Retina (tissue), 1 donor: ENCODE measurements around the gene GPR35.

Experiments used
- DNase-seq: peaks from one replicate; pipeline ENCODE4 v3.0.0-alpha.2; 2016

Gene GPR35

GRCh38 chr2:240626531-240627300 is 1.4 kb downstream of the GPR35 start:
- no peak for DNase-seq

- DNase-seq = no peak
Observed at GRCh38 chr2:240627736-240628506, 2.6 kb downstream of the GPR35 start.

- DNase-seq = no peak
Observed at GRCh38 chr2:240628507-240628807, 3.2 kb downstream of the GPR35 start.

GRCh38 chr2:240628808-240629618 is 3.7 kb downstream of the GPR35 start:
- DNase-seq = no peak

GRCh38 chr2:240629619-240629967 is 4.3 kb downstream of the GPR35 start:
- DNase-seq = no peak

GRCh38 chr2:240629968-240630770 is 4.9 kb downstream of the GPR35 start:
- DNase-seq = no peak

- no peak for DNase-seq
Observed at GRCh38 chr2:240630771-240631547, 5.7 kb downstream of the GPR35 start.

- no peak for DNase-seq
Observed at GRCh38 chr2:240631548-240632305, 6.4 kb downstream of the GPR35 start.

- no peak for DNase-seq
Observed at GRCh38 chr2:240632306-240632721, 7.0 kb downstream of the GPR35 start.

- DNase-seq = no peak
Observed at GRCh38 chr2:240635121-240635997, 10.1 kb downstream of the GPR35 start.

- no peak for DNase-seq
Observed at GRCh38 chr2:240635998-240636547, 10.8 kb downstream of the GPR35 start.

GRCh38 chr2:240636563-240637115 is 11.4 kb downstream of the GPR35 start:
- no peak for DNase-seq

GRCh38 chr2:240637116-240637900 is 12.0 kb downstream of the GPR35 start:
- no peak for DNase-seq

- DNase-seq = no peak
Observed at GRCh38 chr2:240637901-240638345, 12.6 kb downstream of the GPR35 start.

GRCh38 chr2:240638512-240639160 is 13.4 kb downstream of the GPR35 start:
- DNase-seq = no peak

GRCh38 chr2:240639566-240639965 is 14.3 kb downstream of the GPR35 start:
- no peak for DNase-seq

- no peak for DNase-seq
Observed at GRCh38 chr2:240640939-240641338, 15.7 kb downstream of the GPR35 start.
